OCI-LY7 (cell line): Measurements from ENCODE around the gene CLNS1A. TPM values are rescaled to one million over a fixed set of nuclear protein-coding genes. Genes with fewer than 3 reads are reported as not detected.

Experiments
- BruUV-seq: library from RNA; stranded (reverse); fragments of 400-500 nt; replicated peaks from 2 replicates; lab custom pipeline; 2021; lab: Mats Ljungman, UMichigan
- CTCF ChIA-PET: fragments of 300-600 bp; sonication (Branson Sonifier 250); formaldehyde crosslinking; loops from one replicate; lab custom pipeline; 2022; ENCODE audit warnings: antibody characterized with exemption; ENCODE audit not compliant: unreplicated experiment; lab: Charles Lee
- POLR2A ChIA-PET: fragments of 300-600 bp; sonication (Branson Sonifier 250); formaldehyde crosslinking; loops from one replicate; lab custom pipeline; 2022; ENCODE audit warnings: antibody characterized with exemption; lab: Charles Lee
- DNase-seq: peaks from one replicate; pipeline ENCODE4 v3.0.0-alpha.2; 2015; ENCODE audit warnings: low spot score
- H2AFZ ChIP-seq: fragments of 200-600 bp; sonication (generic), shearing (Covaris generic); 2 replicates; pipeline ENCODE4 v1.6.1; 2014; ENCODE audit warnings: mild to moderate bottlenecking, antibody characterized with exemption, low read length, moderate library complexity
- H3K27ac ChIP-seq: fragments of 200-600 bp; sonication (generic); 2 replicates; pipeline ENCODE4 v1.5.1; 2014; ENCODE audit warnings: mixed run types, low read depth, mild to moderate bottlenecking, moderate library complexity, low read length, inconsistent platforms; ENCODE audit not compliant: poor library complexity, severe bottlenecking
- H3K36me3 ChIP-seq: fragments of 200-600 bp; sonication (generic); 2 replicates; pipeline ENCODE4 v1.6.1; 2014; ENCODE audit warnings: mild to moderate bottlenecking, antibody characterized with exemption, low read length, moderate library complexity, mixed read lengths; ENCODE audit not compliant: insufficient read depth
- H3K4me1 ChIP-seq: fragments of 200-600 bp; sonication (generic); 2 replicates; pipeline ENCODE4 v1.5.1; 2014; ENCODE audit warnings: mild to moderate bottlenecking, low read length; ENCODE audit not compliant: insufficient read depth, poor library complexity, severe bottlenecking
- H3K4me2 ChIP-seq: fragments of 200-600 bp; sonication (generic); 2 replicates; pipeline ENCODE4 v1.6.1; 2014; ENCODE audit warnings: mild to moderate bottlenecking, low read length
- H3K4me3 ChIP-seq: fragments of 200-600 bp; sonication (generic); 2 replicates; pipeline ENCODE4 v1.5.1; 2014; ENCODE audit warnings: mild to moderate bottlenecking, low read depth, low read length; ENCODE audit not compliant: poor library complexity, severe bottlenecking
- H3K79me2 ChIP-seq: fragments of 200-600 bp; sonication (generic); 2 replicates; pipeline ENCODE4 v1.6.1; 2016; ENCODE audit warnings: low read depth, mild to moderate bottlenecking, low read length, moderate library complexity, mixed read lengths; ENCODE audit not compliant: insufficient read depth
- H3K9me2 ChIP-seq: fragments of 200-600 bp; sonication (generic); 2 replicates; pipeline ENCODE4 v1.6.1; 2016; ENCODE audit warnings: mild to moderate bottlenecking, low read length, mixed read lengths; ENCODE audit not compliant: insufficient read depth
- H3K9me3 ChIP-seq: fragments of 200-600 bp; sonication (generic); 2 replicates; pipeline ENCODE4 v1.6.1; 2014; ENCODE audit warnings: mild to moderate bottlenecking, mixed run types, low read length, mixed read lengths
- H4K20me1 ChIP-seq: fragments of 200-600 bp; sonication (generic); 2 replicates; pipeline ENCODE4 v1.6.1; 2014; ENCODE audit warnings: mild to moderate bottlenecking, antibody characterized with exemption, low read length, moderate library complexity, mixed read lengths; ENCODE audit not compliant: insufficient read depth
- CTCF ChIP-seq: fragments of 200-600 bp; sonication (generic); conservative IDR thresholded peaks from 2 replicates; pipeline ENCODE4 v1.5.1; 2014; ENCODE audit warnings: mild to moderate bottlenecking, antibody characterized with exemption, low read length, moderate library complexity, mixed read lengths
- EZH2phosphoT487 ChIP-seq: fragments of 200-600 bp; sonication (generic); IDR thresholded peaks from 2 replicates; pipeline ENCODE4 v1.6.1; 2018; ENCODE audit warnings: low read depth, borderline replicate concordance, mild to moderate bottlenecking, mixed run types, antibody characterized with exemption, low read length, moderate library complexity, mixed read lengths
- intact Hi-C: fragments of 100-400 bp; cut with micrococcal nuclease; formaldehyde crosslinking; loops from one replicate; pipeline ENCODE4 v1.10.0; 2022; ENCODE audit not compliant: unreplicated experiment
- total RNA-seq, 2 experiments: library from RNA; depleted of rRNA in 1 of 2; stranded (reverse); fragments of >200 nt in 1 of 2; shearing (Covaris generic) in 1 of 2; gene quantifications; 2 replicates each; pipeline ENCODE4 v1.2.3, GENCODE V29; 2014 to 2022

Gene CLNS1A
- total RNA-seq, 2 experiments from 2014 or later = 110 to 115 TPM

- Histone ChIP-seq H2AFZ (no peak overlapping the region), H4K20me1 (no peaks in the 10 kb centered on the region), H3K4me1 (no peaks in the 10 kb centered on the region), H3K79me2 (no peaks in the 10 kb centered on the region), H3K9me2 (no peaks in the 10 kb centered on the region), H3K27ac (no peak overlapping the region), H3K36me3 (no peaks in the 10 kb centered on the region), H3K4me3 (no peak overlapping the region), H3K4me2 (no peak overlapping the region), H3K9me3 (no peaks in the 10 kb centered on the region)
- TF ChIP-seq CTCF (no peak), EZH2phosphoT487 (no peak)
- POLR2A ChIA-PET = interaction anchor here (0.5 kb wide), 1 partner anchor 93 kb away, joined by 3 read pairs; no protein-coding TSS in a partner anchor
- intact Hi-C loops = no loop called here
- DNase-seq = no peak
- CTCF ChIA-PET = no interaction called here
- no TSS peak for BruUV-seq
These were observed 17.3 kb upstream of the CLNS1A start for GRCh38 chr11:77654770-77655434.

- H3K4me1 ChIP-seq = no peaks in the 10 kb centered on the region
- no peak overlapping the region for H3K4me3 ChIP-seq
- no peak for TF ChIP-seq CTCF
- intact Hi-C loops = no loop called here
- no TSS peak for BruUV-seq
- DNase-seq = no peak
- H3K9me3 ChIP-seq = no peaks in the 10 kb centered on the region
- H3K4me2 ChIP-seq = no peak overlapping the region
- CTCF ChIA-PET = no interaction called here
- H2AFZ ChIP-seq = no peak overlapping the region
- no peak overlapping the region for H3K27ac ChIP-seq
- H4K20me1 ChIP-seq = no peaks in the 10 kb centered on the region
- H3K79me2 ChIP-seq = no peaks in the 10 kb centered on the region
- H3K9me2 ChIP-seq = no peaks in the 10 kb centered on the region
- no peaks in the 10 kb centered on the region for H3K36me3 ChIP-seq
- POLR2A ChIA-PET = interaction anchor here (0.6 to 1.7 kb wide), 3 partner anchors 15 to 391 kb away, joined by 3 to 5 read pairs (median 4); no protein-coding TSS in a partner anchor
These were observed 12.5 kb upstream of the CLNS1A start for GRCh38 chr11:77650123-77650522.

- no peak for TF ChIP-seq CTCF
- TF ChIP-seq EZH2phosphoT487 = no peak
These were observed 10.2 kb upstream of the CLNS1A start for GRCh38 chr11:77647654-77648305.

More at GRCh38 chr11:77647654-77648305, 10.2 kb upstream of the CLNS1A start:
- Histone ChIP-seq H4K20me1 (no peaks in the 10 kb centered on the region), H3K36me3 (no peaks in the 10 kb centered on the region), H3K4me3 (no peak overlapping the region), H3K9me2 (no peaks in the 10 kb centered on the region), H3K9me3 (no peaks in the 10 kb centered on the region), H2AFZ (no peak overlapping the region), H3K79me2 (no peaks in the 10 kb centered on the region), H3K27ac (no peak overlapping the region), H3K4me2 (no peak overlapping the region), H3K4me1 (no peaks in the 10 kb centered on the region)
- no TSS peak for BruUV-seq
- intact Hi-C loops = no loop called here
- POLR2A ChIA-PET = interaction anchor here (0.6 kb wide), 2 partner anchors 12 to 15 kb away, joined by 3 to 7 read pairs; no protein-coding TSS in a partner anchor
- CTCF ChIA-PET = no interaction called here
- DNase-seq = no peak
